ENCODE results near the gene ZNF638.

The ZNF638 gene

DNA sequence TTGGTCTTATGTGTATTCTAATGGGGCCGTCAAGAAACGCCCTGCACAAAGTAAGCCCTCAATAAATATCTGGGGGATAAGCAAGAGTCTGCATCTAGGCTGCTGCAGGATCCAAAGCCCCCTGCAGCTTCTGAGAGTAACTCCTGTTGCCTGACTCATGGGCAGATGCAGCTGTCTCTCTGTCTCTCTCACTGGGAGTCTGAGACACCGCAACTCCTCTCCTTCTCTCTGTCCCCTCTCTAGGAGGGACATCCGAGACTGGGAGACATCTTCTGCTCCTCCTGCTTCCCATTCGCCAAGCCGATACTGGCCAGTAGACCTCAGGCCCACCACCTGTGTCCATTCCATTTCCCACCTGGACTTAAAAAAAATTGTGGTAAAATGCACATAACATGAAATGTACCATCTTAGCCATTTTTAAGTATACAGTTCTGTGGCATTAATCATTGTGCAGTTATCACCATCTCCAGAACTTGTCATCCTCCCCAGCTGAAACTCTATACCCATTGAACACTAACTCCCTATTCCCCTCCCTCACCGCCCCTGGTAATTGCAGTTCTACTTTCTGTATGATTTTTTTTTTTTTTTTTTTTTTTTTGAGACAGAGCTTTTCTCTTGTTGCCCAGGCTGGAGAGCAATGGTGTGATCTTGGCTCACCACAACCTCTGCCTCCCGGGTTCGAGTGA lies 141.9 kb downstream of the ZNF638 start:
- no peak for DNase-seq

GRCh38 chr2:71474116-71474743 lies 142.6 kb downstream of the ZNF638 start:
- no peak for DNase-seq

DNA sequence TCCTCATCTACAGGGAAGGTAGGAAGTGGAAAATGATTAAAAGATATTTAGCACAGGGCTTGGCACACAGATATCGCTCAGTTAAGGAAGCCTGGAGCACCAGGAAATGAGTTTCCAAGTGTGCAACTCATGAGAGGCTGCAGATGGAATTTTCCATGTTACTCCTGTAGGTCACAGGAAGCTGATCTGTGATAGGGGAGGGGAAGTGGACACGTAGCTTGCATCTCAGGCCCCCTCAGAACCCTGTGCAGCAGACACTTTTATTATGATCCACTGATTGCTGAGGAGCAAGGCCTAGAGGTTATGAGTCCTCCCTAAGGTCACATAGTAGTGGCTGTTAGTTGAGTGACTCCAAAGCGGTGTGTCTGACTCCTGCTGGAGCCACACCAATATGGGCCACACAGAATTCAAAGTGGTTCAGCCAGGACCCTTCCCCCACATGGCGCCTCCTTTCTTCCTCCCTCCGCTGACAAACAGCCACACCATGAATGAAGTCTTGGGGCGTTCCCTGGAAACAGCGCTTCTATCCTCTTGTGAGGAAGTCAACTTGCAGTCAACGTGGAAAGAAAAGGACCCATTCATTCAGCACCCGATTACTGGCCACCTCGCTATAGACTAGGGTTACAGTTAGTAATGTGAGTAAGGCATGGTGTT lies 143.3 kb downstream of the ZNF638 start:
- DNase-seq = no peak

DNA sequence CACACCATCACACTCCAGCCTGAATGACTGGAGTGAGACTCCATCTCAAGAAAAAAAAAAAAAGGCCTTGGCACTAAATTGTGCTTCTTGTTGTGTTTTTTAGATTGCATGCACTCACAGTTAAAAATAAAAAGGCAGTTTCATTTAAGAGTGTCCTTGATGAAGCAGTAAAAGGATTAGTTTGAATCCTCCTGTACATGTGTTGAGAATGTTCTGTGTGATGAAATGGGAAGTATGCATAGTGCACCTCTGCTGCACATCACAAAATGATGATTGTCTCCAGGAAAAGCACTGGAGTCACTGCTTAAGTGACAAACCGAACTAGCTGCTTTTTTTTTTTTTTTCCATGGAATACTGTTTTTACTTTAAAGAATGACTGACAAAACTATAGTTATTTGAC lies 144.9 kb downstream of the ZNF638 start:
- no peak for DNase-seq

DNA sequence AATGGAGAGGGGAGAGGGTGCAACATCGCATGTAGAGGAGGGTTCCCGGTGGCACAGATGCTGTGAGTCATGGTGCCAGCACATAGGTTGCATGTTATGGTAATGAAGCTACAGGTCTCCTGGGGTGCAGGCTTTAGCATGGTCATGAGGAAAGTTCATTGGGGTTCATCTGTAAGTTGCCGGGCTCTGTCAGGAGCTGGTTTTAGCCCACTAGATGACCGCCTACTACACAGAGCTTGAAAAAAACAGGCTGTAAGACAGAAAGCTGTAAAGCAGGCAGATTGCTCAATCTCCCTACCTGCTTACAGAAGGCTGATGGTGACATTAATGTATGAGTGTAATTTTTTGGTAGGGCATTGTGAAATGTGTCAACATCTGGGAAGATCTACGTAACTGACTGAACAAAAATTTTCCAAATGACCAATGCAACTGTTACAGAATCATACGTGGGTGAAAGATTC lies 145.7 kb downstream of the ZNF638 start:
- DNase-seq = no peak

DNA sequence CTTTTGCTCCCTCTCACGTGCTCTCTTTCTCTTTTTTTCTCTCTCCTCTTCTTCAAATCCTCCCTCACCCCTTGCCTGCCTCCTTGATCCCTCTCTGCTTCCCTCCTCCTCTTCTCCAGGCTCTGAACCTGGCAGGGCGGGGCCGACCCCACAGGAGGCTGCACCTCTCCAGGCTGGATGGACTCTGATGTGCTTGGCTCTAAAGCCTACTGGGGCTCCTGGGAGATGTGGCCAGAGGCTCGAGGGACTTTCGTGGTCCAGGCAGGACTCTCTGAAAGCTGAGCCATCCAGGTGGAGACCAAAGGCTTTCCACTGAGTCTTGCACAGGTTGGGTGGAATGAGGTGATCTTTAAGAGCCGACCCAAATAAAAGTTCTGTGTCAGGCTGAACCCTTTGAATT lies 147.2 kb downstream of the ZNF638 start:
- no peak for DNase-seq

GRCh38 chr2:71479261-71479660 lies 147.7 kb downstream of the ZNF638 start:
- DNase-seq = no peak

- DNase-seq = no peak
Observed at GRCh38 chr2:71481111-71481510, 149.5 kb downstream of the ZNF638 start.

DNA sequence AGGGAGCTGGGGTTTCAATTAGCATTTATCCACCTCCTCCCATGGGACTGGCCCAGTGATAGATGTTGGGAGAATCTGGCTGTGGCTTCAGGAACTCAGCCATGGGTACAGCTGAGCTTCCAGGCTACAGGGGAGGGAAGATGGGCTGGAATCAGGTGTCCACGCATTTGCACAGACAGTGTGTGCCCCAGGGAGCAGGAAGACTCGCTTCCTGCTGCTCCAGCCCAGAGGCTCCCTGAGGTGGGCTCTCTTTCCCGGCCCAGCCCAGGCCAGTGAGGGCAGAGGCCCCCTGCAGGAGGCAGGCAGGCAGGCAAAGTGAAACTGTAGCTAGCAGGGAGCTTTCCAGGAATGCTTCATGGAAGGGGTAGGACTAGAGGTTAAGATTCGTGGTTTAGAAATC lies 150.5 kb downstream of the ZNF638 start:
- no peak for DNase-seq

DNA sequence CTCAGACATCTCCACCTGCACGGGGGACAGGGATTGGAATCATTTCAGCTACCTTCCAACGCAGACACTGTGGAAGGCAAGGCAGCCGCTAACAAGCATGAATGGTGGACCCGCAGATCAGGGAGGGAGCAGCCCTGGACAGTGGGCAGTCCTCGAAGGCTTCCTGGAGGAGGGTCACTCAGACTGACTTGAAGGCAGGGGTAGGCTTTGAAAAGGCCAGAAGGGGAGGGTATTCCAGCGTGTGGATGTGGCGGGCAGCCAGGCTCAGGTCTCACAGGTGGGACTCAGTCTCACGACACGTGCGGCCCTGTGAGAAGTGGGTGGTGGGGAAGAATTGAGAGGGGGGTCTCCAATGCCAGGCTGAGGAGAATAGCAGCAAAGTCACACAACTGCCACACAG lies 151.7 kb downstream of the ZNF638 start:
- DNase-seq = no peak

- no peak for DNase-seq
Observed at GRCh38 chr2:71484354-71484753, 152.8 kb downstream of the ZNF638 start.

All from stimulated activated naive CD4-positive, alpha-beta T cell treated with Interleukin-2 at 50 U/mL for 16 hours (primary cell).